Placental epithelial cell (primary cell): ENCODE data around the gene WIPF2. TPM values are rescaled to one million over a fixed set of nuclear protein-coding genes. Genes with fewer than 3 reads are reported as not detected.

Experiments used
- small RNA-seq: library from RNA; depleted of rRNA; stranded (forward); fragments of <200 nt; gene quantifications from one replicate; pipeline ENCODE3, GENCODE V24; 2012
- total RNA-seq: library from RNA; depleted of rRNA; stranded (reverse); fragments of >200 nt; gene quantifications from 2 replicates; pipeline ENCODE4 v1.2.3, GENCODE V29; 2012

WIPF2 gene, protein sequence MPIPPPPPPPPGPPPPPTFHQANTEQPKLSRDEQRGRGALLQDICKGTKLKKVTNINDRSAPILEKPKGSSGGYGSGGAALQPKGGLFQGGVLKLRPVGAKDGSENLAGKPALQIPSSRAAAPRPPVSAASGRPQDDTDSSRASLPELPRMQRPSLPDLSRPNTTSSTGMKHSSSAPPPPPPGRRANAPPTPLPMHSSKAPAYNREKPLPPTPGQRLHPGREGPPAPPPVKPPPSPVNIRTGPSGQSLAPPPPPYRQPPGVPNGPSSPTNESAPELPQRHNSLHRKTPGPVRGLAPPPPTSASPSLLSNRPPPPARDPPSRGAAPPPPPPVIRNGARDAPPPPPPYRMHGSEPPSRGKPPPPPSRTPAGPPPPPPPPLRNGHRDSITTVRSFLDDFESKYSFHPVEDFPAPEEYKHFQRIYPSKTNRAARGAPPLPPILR
- total RNA-seq = 6.8 and 7.9 TPM in 2 replicates

DNA sequence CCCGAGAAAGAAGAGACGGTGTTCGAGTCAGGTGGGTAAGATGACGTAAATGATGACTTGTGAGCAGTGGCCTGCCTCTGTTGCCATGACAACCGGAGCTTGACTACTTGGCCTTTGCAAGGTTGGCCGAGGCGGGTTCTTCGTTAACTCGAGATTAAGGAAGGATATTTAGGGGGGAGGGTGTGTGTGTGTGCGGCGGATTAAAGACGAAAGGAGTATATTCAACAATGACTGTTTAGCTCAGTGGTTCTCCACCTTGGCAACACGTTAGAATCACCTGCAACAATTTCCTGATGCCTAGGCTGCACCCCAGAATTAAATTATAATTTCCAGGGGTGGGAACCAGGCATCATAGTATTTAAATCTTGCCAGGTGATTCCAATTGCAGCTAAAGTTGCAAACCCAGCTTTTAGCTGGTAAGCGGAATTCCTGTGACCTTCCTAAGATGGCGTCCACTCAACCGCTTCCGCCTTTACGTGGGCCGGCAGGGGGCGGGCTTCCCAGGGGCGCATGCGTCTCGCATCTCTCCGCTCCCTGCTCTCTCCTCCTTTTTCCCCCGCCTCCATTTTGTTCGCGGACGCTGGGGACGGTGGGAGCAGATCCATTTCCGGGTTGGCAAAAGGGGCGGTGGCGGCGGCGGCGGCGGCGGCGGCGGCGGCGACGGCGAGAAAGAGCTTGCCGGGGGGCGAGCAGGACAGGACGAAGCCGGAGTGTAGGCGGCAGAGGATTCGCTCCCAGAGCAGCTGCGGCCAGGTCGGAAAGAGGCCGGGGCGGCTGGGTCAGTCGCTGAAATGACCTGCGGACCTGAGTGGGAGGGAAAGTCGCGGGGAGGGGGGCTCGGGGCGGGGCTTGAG, at the start of gene WIPF2:
WIPF2 (plus strand) TSS at position 565 of the 854 bp plus-strand sequence. CDS start 37,156 bp downstream, outside the sequence.

DNA sequence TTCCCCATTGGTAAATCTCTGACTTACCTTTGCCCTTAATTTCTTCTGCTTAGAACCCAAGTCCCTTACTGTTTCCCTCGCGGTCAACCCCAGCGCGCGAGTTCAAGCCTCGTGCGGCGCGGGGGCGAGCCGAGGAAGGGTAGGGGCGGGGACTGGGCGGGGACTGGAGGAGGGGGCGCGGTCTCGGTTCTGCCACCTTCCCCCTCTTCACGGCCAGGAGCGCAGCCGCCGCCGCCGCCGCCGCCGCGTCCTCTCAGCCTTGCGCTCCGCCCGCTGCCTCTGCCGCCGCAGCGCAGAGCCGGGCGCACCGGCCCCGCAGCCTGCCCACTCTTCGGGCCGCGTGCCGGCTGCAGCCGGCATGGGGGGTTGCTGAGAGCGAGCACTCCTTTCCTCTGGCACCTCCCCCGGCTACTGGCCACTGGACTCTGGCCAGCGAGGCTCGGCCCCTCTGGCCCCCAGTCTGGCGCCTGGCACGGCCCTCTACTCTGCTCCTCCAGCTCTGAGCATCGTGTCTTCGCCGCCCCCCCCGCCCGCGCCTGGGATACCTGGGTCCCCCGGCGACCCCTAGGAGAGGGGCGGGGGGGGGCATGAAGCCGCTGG, 41.7 kb upstream of the WIPF2 start, which contains the start of gene RAPGEFL1:
RAPGEFL1 (plus strand) TSS at position 196 of the 600 bp plus-strand sequence; CDS start at position 588, 392 bp downstream.

DNA sequence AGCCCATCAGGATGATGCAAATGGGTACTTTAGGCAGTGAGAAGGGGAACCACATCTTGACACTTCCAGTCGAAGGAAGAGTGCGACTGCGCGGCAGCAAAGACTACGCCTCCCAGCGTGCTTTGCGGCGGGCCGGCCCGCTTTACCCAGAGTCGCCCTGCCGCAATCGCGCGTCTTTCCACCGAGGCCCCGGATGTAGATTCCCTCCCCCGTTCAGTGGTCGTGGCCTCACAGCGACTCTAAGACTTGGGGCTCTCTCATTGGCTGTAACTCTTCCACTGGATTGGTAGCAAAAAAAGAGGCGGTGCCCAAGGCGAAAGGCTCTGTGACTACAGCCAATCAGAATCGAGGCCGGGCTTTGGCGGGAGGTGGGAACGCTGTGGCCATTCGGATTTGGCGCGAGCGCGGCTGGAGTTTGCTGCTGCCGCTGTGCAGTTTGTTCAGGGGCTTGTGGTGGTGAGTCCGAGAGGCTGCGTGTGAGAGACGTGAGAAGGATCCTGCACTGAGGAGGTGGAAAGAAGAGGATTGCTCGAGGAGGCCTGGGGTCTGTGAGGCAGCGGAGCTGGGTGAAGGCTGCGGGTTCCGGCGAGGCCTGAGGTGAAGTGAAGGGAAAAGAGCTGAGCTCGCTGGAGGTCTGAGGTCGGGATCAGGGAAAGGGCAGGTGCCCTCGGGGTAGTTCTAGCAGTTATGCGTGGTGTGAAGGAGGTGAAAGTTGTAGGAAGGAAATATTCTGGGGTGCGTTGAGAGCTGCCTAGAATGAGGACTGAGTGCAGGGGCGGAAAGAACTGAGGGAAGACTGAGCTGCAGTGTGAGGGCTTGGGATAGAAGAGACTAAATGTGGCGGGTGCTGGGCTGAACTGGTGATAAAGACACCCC, 68.6 kb downstream of the WIPF2 start, which contains the start of gene CDC6:
CDC6 (plus strand) TSS at position 386 of the 876 bp plus-strand sequence. CDS start 1,542 bp downstream, outside the sequence.

DNA sequence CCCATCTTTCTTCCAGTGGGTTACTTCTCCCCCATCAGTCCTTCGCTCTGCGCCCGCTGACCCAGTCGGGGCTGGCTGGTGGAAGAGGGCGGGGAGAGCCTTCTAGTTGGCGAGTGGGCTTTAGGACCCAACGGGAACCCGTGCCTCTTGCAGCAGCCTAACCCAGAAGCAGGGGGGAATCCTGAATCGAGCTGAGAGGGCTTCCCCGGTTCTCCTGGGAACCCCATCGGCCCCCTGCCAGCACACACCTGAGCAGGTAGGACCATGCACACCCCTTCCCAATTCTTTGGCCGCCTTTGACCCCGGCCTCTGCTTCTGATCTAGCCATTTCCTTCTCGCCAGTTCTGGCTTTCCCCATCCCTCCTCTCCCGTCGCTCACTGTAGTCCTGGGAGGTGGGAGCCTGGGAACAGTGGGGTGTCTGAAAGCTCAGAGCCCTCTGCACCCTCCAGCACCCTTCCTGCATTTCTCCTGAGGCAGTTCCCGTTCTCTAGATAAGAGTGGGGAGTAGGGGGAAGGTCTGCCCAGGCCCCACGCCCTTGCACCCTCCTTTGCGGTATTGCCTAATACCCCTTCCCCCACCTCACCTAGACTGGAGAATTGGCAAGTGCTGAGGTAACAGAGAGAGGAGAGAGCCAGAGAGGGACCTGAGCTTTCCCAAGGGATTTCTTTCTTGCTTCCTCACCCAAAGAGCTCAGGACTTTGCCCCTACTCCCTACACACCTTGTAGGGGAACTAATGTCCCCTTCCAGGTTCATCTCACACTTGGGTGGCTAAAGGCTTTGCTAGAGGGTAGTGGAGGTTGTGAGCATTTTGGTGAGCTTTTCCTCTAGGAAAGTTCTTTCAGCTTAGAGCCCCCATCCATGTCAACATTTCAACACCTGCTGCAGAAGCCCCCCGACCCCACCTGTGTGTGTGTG, 90.2 kb downstream of the WIPF2 start, which contains the start of gene RARA:
RARA (plus strand) TSS at position 150 of the 918 bp plus-strand sequence. CDS start 22,039 bp downstream, outside the sequence.

Small RNA genes within 50 kb of the gene (small RNA-seq; reads per million reads assigned to genes)
- not detected for gene MIR6867

Other genes with a start within 250 kb of the WIPF2 start
- gene PSMD3, start 238.5 kb upstream of the WIPF2 start, total RNA-seq = 88.3 and 181 TPM in 2 replicates
- gene CSF3, start 203.9 kb upstream of the WIPF2 start, total RNA-seq = not detected in 2 replicates
- gene MED24, start 164.9 kb upstream of the WIPF2 start, total RNA-seq = 47.5 and 78.9 TPM in 2 replicates
- gene THRA, start 156.3 kb upstream of the WIPF2 start, total RNA-seq = 12.2 and 12.7 TPM in 2 replicates
- gene NR1D1, start 118.7 kb upstream of the WIPF2 start, total RNA-seq = 2.7 and 3.4 TPM in 2 replicates
- 40.1 and 60.5 TPM in 2 replicates for gene MSL1, start 97.3 kb upstream of the WIPF2 start, total RNA-seq
- gene CASC3, start 78.8 kb upstream of the WIPF2 start, total RNA-seq = 28.5 and 38.5 TPM in 2 replicates
- 2.4 and 2.7 TPM in 2 replicates for gene RAPGEFL1, start 41.8 kb upstream of the WIPF2 start, total RNA-seq
- 7.5 and 8.9 TPM in 2 replicates for gene CDC6, start 68.6 kb downstream of the WIPF2 start, total RNA-seq
- gene RARA, start 89.9 kb downstream of the WIPF2 start, total RNA-seq = 9.0 and 10.8 TPM in 2 replicates
- gene GJD3, start 145.4 kb downstream of the WIPF2 start, total RNA-seq = 0.33 TPM in 1 of 2 replicates, not detected in the other
- gene TOP2A, start 198.6 kb downstream of the WIPF2 start, total RNA-seq = 16.9 and 28.3 TPM in 2 replicates
- 40.2 and 49.1 TPM in 2 replicates for gene IGFBP4, start 224.1 kb downstream of the WIPF2 start, total RNA-seq